HG02678 (cell line): ENCODE results near the gene COL18A1.
"Not testable (repeated sequence)": the region's sequence is repeated elsewhere in the genome, so short reads cannot be mapped to it uniquely, and the experiment has no call there.

ENCODE experiments used
- ATAC-seq: cut with Tn5 transposase; IDR thresholded peaks from one replicate; pipeline ENCODE4 v1.9.1; 2021; ENCODE audit warnings: mild to moderate bottlenecking, moderate library complexity; ENCODE audit not compliant: unreplicated experiment

Gene COL18A1

DNA sequence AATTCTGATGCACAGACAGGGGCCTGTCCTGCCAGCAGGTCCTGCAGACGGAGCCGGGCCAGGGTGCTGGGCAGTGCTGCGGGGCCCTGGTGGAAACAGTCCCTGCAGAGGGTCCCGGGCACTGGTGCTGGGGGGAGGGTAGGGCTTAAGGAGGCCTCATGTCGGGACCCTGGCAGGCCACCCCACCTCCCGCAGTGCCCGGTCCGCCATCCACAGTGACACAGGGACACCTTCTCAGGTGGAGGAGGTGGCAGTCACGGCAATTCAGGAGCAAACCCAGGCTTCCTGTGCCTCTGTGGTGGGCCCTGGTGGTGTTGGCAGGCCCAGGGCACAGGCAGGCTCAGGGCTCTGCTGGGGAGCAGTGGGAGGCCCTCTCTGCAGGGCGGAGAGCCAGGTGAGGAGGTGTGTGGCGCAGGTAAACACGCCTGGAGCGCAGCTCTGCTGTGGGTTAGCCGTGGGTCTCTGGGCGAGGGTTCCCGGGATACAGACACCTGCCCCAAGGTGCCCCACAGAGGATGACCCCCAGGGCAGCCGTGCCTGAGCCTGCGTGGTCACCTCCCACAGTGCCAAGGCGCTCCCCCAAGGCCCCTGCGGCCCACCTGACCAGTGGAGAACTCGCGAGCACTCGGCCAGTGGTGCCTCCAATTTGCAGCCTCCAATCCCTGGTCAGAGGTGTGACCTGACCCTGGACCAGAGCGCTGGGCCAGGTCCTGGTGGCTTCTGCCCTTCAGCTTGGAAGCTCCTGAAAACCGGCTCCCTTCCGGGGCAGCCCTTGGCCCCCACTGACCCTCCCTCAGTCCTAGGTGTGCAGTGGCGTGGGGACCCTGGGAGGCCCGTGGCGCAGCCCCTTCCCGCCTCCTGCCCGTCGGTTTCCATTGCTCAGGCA is 19.2 kb downstream of the COL18A1 start:
- no peak for ATAC-seq

DNA sequence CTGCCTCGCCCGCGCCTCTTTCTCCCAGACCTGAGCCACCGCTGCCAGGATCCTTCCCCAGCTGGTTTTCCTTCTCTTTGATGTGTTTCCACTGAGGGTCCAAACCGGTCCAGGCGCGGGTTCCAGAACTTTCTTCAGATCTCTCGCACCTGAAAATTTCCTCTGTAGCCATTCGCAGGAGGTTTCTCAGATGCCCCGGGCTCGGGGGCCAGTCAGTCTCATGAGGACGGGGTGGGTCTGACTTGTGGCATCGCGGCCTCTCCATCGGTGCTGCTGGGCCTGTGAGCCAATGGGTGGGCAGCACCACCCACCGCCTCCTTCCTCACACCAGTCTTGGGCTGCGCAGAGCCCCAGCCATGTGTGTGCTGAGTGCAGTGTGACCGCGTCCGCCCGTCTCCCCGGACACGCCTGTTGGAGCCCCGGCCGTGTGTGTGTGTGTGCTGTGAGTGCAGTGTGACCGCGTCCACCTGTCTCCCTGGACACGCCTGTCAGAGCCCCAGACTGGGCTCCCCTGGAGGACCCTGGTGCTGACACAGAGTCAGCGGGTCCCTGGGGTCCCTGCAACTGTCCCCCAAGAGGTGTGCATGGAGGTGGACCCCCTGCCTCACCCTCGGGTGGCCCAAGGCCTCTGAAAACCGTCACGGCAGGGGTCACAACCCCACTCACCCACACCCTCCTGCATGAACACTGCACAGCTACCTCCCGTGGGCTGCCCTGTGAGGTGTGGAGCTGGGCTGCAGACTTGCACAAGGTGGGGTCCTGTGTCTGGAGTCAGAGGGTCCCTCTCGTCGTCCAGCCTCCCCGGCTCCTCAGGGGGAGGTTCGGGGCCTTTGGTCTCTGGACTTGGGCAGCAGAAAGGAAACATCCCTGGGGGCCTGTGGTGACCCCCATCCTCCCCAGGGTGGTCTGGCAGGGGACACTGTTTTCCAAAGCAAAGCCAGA is 20.2 kb downstream of the COL18A1 start:
- ATAC-seq, result no peak

DNA sequence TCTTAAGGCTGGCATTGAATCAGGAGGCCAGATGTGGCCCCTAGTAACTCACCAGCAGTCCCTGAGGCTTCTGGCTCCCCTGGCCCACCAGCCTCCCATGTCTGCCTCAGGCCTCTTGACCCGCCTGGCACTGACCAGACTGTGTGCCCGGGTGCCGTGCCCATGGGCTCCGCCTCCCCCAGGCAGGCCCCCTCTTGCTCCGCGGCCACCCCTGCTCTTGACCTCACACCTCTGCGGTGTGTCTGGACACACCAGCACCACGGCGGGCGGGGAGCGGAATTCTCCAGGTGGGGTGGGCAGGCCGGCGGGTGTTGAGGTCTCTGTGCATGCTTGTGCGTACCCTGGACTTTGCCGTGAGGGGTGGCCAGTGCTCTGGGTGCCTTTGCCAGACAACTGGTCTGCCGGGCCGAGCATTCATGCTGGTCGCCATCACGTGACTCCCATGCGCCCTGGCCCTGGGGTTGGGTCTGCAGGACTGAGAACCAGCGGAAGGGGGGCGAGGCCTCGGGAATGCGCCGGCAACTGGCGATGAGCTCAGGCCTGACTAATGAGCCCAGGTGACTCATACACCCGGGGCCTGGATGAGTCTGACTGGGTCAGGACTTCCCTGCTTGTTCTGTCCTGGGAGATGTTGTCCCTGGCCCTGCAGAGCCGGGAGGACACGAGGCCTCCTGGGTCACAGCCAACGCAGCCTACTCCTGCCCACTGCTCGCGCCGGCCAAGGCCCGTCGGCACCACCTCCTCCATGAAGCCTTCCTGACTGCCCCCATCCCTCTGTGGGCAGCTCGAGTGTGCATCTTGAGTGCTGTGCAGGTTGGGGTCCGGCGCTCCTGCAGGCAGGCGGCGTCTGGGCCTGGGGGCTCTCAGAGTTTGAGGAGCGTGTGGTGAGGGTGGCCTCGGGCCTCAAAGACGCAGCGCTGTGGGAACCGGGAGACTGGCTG is 22.6 kb downstream of the COL18A1 start:
- ATAC-seq, result no peak

DNA sequence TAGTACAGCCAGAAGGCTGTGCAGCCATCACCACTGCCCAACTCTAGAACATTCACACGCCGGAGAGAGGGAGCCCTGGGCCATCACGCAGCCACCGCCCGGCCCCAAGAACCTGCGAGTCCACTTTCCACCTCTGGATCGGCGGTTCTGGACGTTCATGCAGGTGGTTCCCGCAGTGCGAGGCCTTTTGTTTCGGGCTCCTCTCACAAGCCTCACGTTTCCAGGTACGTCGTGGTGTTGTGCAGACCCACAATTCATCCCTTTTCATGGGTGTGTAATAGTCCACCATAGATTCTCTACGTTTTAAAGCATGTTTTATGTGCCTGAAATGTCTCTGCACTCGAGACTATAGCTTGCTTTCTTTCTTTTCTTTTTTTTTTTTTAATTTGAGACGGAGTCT is 23.6 kb downstream of the COL18A1 start:
- no peak for ATAC-seq

DNA sequence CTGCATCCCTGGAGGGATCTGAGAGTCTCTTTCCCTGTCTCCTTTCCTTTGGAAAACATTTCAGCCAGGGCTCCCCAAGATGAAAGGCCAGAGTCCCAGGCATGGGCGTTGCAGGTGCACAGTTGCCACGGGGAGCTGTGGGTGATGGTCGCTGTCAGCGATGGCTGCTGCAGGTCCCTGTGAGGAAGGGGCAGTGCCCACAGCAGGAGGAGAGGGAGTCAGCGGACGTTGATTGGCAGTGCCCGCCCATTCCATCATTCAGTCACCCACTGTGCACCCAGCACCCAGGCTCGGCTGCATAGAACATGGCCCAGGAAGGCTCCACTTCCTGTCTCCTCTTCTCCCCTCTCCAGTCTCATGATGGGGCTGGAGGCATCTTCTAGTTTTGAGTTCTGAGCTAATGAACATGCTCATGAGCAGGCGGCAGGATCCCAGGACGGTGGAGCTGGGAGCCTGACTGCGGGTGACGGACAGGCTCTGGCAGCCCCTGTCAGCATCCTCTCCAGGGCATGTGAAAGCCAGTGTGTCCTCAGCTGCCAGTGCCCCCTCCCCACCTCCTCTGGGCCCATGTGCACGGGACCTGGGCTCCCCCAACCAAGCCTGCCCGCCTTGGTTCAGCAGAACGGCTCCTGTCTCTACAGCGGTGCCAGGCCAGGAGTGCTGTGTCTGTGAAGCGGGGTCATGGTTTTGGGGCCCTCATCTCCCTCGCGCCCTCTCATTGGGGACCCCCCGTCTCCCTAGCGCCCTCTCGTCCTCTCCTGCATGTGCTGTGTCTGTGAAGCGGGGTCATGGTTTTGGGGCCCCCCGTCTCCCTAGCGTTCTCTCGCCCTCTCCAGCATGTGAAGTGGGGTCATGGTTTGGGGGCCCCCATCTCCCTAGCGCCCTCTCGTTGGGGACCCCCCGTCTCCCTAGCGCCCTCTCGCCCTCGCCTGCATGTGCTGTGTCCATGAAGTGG is 24.5 kb downstream of the COL18A1 start:
- no peak for ATAC-seq

DNA sequence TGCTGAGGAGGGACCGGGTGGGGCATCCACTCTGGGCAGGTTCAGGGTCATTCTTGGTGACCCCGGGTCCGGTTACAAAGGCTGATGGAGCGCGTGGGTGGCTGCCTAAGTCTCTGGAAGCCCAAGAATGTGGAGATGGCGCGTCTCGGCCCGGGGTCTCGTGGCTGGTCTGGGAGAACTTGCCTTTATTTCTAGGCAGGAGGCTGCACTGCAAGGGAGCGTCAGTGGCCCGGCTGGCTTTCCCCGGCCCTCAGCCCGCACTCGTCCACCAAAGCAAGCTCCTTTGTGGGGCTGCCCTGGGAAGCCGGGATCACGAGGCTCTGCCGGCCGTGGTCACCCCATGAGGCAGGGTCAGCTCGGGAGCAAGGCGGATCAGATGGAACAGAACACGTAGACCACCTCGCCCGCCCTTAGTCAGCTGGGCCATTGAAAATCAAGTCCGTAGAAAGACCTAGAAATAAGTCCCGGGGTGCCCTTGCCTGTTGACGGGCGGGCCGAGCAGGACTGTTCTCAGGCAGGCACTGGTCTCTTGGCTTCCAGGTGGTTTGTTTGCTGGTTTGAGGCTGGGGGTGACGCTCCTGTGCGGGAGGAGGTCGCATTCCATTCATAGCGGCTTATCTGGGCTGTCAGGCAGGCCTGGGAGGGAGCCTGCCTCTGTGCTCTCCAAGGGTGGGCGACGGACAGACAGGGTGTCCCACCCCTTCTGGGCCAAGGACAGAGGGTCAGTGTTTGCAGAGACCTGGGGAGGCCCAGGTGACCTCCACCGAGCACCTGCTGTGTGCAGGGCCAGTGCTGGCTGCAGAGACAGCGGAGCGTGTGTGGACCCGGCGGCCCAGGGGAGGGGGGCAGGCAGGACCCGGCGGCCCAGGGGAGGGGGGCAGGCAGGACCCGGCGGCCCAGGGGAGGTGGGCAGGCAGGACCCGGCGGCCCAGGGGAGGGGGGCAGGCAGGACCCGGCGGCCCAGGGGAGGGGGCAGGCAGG is 25.8 kb downstream of the COL18A1 start:
- ATAC-seq, result no peak

DNA sequence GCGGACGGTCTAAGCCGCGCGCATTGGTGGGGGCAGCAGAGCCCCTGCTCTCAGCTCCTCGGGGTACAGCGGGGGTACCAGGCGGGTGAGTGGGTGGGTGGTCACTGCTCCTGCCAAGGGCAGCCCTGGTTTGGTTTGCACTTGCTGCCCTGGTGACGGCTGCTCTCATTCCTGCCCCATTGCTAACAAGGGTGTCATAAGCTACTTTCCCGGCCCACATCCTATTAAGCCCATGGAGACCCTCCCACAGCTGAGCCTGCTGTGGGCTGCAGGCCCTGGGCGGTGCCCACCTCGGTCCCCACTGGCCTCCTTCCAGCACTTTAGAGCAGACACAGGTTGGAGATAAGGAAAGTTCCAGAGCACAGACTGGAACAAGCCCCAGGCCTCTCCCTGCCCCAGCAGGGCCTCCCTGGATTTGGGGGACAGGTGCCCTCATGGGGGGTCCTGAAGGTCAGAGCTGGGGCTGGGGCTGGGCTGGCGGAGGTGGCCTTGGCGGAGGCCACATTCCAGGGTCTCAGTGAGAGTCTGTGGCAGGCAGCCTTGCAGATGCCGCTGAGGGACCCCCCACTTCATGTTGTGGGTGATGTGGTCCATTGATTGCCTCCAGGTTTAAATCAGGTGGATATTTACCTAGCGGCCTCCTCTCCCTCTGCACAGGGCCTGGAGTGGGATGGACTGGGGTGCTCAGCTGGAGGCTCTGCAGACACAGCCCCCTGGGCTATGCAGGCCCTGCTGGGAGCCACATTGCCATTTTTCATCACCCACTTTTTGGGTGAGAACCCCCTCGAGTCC is 27.0 kb downstream of the COL18A1 start:
- no peak for ATAC-seq

DNA sequence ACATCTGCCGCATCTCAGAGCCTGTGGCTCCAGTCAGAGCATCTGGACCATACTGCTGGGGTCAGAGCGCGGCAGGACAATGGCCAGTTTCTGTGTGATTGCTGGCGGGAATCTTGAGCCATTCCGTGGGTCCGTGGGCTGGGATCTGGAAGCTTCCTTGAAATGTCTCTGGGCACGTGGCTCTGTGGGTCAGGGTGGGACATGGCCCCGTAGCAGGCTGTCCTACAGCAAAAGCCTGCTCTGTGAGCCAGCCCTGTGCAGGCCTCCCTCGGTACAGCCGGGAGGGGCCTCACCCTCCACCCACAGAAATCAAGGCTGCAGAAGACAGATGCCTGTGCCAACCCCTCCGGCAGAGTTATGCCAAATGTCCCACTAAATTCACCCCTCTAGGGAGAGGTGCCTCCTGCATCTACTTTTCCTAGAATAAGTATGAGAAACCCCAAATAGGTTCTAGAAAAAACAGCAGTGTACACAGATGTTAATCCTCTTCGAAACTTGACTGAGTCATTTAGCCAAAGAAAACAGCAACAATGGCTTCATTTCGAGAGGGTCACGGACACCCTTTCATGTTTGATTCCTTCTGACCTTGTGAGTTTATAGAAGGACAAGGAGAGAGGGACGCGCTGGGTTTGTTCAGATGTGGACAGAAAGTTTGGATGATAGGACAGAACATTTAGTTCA is 27.8 kb downstream of the COL18A1 start:
- ATAC-seq, result no peak

DNA sequence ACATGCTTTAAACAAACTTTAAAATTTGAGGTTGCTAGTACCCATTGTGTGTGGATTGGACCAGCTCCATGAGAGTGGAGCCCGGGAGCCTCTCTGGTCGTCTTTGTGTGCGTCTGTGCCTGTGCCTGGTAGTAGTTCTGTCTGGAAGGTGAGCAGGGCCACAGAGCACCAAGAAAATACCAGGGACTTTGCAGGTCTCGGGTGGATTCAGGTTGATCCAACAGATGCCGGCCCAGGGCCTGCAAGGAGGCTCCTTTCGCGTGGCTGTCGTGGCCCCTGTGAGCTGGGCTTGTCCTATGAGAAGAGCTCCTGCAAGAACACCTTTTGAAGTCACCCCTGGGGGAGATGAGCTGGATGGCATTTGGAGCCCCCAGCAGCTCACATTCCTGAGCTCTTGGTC is 28.3 kb downstream of the COL18A1 start:
- no peak for ATAC-seq

DNA sequence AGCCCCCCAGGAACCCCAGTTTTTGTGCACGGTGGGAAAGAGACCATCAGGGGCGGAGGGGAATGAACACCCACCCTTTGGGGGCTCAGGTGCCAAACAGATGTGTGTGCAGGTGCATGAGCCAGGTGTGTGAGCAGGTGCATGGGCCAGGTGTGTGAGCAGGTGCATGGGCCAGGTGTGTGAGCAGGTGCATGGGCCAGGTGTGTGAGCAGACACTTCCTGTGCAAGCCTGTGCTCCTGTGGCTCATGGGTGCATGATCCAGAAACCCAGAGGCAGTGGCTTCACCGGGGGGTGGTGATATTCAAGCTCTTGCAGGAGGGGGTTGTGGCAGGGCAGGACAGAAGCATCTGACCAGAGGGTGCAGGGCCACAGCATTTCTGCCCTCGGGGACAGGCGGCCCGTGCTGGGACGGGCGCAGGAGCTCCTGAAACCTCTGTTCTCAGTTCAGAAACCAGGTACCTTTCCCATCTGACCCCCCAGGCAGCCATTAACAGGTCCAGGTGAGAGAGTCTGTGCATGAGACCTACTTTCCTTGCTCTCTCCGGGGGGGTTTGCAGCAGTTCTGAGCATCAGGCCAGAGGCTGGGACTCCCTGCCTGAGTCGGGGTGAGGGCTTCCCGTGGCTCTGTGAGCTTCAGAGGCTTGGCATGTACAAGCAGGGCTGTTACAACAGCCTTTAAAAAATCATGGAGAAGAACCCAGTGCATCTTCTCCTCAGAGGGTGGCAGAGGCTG is 29.1 kb downstream of the COL18A1 start:
- ATAC-seq, result no peak

DNA sequence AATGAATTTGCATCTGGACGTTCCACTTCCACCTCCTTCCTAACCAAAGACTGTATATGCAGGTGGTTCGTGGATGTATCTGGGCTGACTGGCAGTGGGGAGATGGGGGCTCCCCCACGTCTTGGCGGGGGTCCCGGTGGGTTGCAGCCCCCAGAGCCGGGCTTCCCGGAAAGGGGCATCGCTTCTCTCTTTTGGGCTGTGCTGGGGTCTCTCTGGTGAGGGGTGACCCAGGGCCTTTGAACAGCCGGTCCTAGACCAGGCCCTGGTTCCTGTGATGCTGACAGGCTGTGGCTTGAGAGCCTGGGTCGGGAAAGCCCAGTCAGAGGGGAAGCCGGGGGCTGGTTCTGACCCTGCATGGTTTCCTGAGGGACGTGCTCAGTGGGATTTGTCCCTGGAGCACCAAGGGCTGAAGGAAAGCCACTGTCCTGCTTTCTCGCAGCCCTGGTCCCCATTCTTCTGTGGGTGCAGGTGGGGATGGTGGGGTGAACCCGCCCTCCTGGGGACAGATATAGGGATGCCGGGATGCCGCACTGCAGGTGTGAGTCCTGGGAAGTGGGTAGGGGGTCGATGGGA is 29.8 kb downstream of the COL18A1 start:
- no peak for ATAC-seq

DNA sequence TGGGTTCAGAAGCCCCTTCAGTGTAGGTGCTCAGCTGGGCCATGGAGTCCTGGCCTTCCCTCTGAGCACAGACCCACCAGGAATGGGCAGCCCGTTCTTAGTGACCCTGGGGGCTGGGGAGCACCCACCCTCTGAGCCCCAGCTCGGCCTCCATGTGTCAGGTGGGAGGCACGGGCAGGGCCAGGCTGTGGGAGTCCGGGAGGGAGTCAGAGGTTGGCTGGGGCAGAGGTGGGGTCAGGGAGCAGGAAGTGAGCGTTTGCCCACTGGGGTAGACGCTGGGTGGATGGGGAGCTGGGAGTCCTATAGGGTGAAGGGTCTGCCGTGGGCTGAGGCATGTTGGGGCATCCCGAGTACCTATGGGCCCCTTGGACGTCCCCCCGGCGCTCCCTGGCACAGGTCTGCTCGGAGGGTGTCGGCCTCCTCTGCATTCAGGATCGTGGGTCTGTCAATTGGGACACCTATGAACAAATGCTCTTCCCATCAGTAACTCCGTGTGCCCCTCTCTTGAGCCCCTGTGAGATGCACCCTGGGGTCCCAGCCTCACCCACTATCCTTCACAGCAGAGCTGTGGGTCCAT is 30.5 kb downstream of the COL18A1 start:
- no peak for ATAC-seq

DNA sequence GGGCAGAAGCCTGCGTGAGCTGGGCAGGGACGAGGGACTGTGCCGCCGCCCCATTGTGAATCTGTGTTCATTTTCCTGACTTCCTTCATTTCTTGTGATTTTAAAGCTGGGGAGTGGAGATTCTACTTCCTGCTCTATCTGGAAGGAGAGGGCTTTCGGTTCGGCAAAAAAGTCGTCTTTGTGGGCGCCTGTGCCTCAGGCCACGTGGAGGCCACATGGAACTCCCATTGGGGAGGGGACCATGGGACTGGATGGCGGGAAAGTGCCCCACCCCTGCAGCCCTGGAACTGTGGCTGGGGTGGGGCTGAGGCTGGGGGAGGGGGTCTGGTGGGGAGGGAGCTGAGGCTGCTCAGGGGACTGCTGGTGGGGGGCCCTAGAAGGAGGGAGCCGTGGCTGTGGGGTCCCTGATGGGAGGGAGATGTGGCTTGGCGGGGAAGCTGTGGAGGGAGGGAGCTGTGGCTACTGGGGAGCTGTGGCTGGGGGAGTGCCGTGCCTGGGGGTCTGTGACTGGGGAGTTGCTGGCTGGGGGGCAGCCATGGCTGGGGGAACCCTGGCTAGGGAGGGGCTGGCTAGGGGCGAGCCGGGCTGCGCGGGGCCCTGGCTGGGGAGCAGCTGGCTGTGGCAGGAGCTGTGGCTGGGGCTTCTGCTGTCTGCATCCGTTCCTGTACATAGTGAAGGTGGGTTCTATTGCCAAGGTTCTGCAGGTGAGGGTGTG is 31.5 kb downstream of the COL18A1 start:
- no peak for ATAC-seq

DNA sequence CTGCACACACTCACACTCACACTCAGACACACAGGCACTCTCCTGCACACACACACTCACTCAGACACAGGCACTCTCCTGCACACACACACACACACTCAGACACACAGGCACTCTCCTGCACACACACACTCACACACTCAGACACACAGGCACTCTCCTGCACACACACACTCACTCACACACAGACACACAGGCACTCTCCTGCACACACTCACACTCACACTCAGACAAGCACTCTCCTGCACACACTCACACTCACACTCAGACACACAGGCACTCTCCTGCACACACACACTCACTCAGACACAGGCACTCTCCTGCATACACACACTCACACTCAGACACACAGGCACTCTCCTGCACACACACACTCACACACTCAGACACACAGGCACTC is 32.9 kb downstream of the COL18A1 start:
- ATAC-seq, result not testable (repeated sequence)
